HG03469 (cell line): ENCODE measurements around the gene TNFRSF12A.
"Not testable (repeated sequence)": the region's sequence is repeated elsewhere in the genome, so short reads cannot be mapped to it uniquely, and the experiment has no call there.

Experiments used
- ATAC-seq: cut with Tn5 transposase; IDR thresholded peaks from one replicate; pipeline ENCODE4 v1.9.1; 2021; ENCODE audit warnings: mild to moderate bottlenecking, moderate library complexity, moderate number of reproducible peaks; ENCODE audit not compliant: unreplicated experiment

TNFRSF12A gene

GRCh38 chr16:3045758-3046640 lies 25.8 kb downstream of the TNFRSF12A start, which contains the start of gene MMP25:
TSS of gene MMP25 (plus strand) at chr16:3046561. CDS start at chr16:3046918, 357 bp downstream.
- ATAC-seq = no peak

- no peak for ATAC-seq
Observed at GRCh38 chr16:3046641-3047386, 26.6 kb downstream of the TNFRSF12A start.

GRCh38 chr16:3047387-3047720 lies 27.2 kb downstream of the TNFRSF12A start:
- ATAC-seq = no peak

- no peak for ATAC-seq
Observed at GRCh38 chr16:3049921-3050481, 29.8 kb downstream of the TNFRSF12A start.

- no peak for ATAC-seq
Observed at GRCh38 chr16:3050487-3050886, 30.3 kb downstream of the TNFRSF12A start.

- no peak for ATAC-seq
Observed at GRCh38 chr16:3051009-3051408, 30.8 kb downstream of the TNFRSF12A start.

GRCh38 chr16:3051494-3051893 lies 31.3 kb downstream of the TNFRSF12A start:
- ATAC-seq = no peak

- not testable (repeated sequence) for ATAC-seq
Observed at GRCh38 chr16:3052571-3053329, 32.6 kb downstream of the TNFRSF12A start.

- ATAC-seq = not testable (repeated sequence)
Observed at GRCh38 chr16:3053330-3053710, 33.2 kb downstream of the TNFRSF12A start.

- no peak for ATAC-seq
Observed at GRCh38 chr16:3054965-3055733, 35.0 kb downstream of the TNFRSF12A start.

GRCh38 chr16:3055734-3056115 lies 35.6 kb downstream of the TNFRSF12A start:
- ATAC-seq = not testable (repeated sequence)

GRCh38 chr16:3056336-3057180 lies 36.4 kb downstream of the TNFRSF12A start:
- no peak for ATAC-seq

GRCh38 chr16:3057181-3058138 lies 37.3 kb downstream of the TNFRSF12A start:
- no peak for ATAC-seq

- no peak for ATAC-seq
Observed at GRCh38 chr16:3058139-3059030, 38.2 kb downstream of the TNFRSF12A start.

GRCh38 chr16:3059041-3059722 lies 39.0 kb downstream of the TNFRSF12A start:
- ATAC-seq = peak; percentile 49

- ATAC-seq = no peak
Observed at GRCh38 chr16:3059723-3060242, 39.6 kb downstream of the TNFRSF12A start.
